ENCODE measurements around the gene TMEM183A. TPM values are rescaled to one million over a fixed set of nuclear protein-coding genes. Genes with fewer than 3 reads are reported as not detected.
"Not testable (repeated sequence)": the region's sequence is repeated elsewhere in the genome, so short reads cannot be mapped to it uniquely, and the experiment has no call there.

Gene TMEM183A
- total and polyA plus RNA-seq, 12 donors = 23.4 to 67.2 (median 52.8) TPM

DNA sequence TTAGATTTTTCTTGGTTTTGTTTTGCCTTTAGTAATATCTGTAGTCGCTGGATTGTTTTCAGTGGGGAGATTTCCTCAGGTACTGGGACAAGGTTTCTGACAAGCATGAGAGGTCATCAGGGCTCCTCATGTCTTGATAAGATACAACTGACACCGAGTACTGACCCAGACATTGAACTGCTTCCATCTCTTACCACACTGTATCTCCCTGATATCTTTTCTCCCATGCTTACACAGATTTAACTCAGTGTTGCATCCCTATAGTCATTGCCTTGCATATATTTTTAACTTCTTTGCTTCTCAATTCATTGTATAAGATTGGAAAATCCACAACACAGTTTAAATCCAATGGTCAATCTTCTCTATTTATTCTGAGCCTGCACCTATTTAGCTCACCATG is 27.7 kb upstream of the TMEM183A start:
- no peak for TF ChIP-seq POLR2A (IDR thresholded peaks at IDR 0.05)
- TF ChIP-seq, protein P1, sequence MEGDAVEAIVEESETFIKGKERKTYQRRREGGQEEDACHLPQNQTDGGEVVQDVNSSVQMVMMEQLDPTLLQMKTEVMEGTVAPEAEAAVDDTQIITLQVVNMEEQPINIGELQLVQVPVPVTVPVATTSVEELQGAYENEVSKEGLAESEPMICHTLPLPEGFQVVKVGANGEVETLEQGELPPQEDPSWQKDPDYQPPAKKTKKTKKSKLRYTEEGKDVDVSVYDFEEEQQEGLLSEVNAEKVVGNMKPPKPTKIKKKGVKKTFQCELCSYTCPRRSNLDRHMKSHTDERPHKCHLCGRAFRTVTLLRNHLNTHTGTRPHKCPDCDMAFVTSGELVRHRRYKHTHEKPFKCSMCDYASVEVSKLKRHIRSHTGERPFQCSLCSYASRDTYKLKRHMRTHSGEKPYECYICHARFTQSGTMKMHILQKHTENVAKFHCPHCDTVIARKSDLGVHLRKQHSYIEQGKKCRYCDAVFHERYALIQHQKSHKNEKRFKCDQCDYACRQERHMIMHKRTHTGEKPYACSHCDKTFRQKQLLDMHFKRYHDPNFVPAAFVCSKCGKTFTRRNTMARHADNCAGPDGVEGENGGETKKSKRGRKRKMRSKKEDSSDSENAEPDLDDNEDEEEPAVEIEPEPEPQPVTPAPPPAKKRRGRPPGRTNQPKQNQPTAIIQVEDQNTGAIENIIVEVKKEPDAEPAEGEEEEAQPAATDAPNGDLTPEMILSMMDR (IDR thresholded peaks at IDR 0.05) = no peak

DNA sequence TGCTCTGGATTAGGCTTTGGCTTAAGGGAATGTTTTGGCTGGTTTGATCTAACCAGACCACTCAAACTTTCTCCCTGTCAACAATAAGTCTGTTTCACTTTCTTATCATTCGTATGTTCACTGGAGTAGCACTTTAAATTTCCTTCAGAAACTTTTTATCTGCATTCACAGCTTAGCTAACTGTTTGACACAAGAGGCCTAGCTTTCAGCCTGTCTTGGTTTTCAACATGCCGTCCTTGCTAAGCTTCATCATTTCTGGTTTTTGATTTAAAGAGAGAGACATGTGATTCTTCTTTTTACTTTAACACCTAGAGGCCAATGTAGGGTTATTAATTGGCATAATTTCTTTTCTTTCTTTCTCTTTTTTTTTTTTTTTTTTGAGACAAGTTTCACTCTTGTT is 25.2 kb upstream of the TMEM183A start:
- 76 to 91% (median 81%) methylated on average over 2 of the region's 2 CpGs for WGBS, 4 donors
- Histone ChIP-seq H3K27me3 (peaks cover 4% of the 10 kb centered on the region), H3K27ac (no peak overlapping the region), H3K9me3 (replicated peaks in 1 of 3) (no peaks in the 10 kb centered on the region), H3K4me1 (replicated peaks in 1 of 2) (no peaks in the 10 kb centered on the region), H3K36me3 (replicated peaks in 1 of 2) (no peaks in the 10 kb centered on the region), H3K4me3 (no peak overlapping the region)
- intact Hi-C loops (cut with DNase I) = no loop called here
- DNase-seq = no peak
- no peak for TF ChIP-seq POLR2A (IDR thresholded peaks at IDR 0.05)
- TF ChIP-seq, protein P1 (IDR thresholded peaks at IDR 0.05) = no peak

More for the DNA sequence above, 27.7 kb upstream of the TMEM183A start:
- Histone ChIP-seq H3K27me3 (peaks cover 11% of the 10 kb centered on the region), H3K4me3 (no peak overlapping the region), H3K27ac (no peak overlapping the region), H3K36me3 (replicated peaks in 1 of 2) (no peaks in the 10 kb centered on the region), H3K4me1 (replicated peaks in 1 of 2) (no peaks in the 10 kb centered on the region), H3K9me3 (replicated peaks in 1 of 3) (no peaks in the 10 kb centered on the region)
- intact Hi-C loops (cut with DNase I) = no loop called here
- 65 to 81% (median 73%) methylated on average over 2 of the region's 2 CpGs for WGBS, 4 donors
- no peak for DNase-seq

DNA sequence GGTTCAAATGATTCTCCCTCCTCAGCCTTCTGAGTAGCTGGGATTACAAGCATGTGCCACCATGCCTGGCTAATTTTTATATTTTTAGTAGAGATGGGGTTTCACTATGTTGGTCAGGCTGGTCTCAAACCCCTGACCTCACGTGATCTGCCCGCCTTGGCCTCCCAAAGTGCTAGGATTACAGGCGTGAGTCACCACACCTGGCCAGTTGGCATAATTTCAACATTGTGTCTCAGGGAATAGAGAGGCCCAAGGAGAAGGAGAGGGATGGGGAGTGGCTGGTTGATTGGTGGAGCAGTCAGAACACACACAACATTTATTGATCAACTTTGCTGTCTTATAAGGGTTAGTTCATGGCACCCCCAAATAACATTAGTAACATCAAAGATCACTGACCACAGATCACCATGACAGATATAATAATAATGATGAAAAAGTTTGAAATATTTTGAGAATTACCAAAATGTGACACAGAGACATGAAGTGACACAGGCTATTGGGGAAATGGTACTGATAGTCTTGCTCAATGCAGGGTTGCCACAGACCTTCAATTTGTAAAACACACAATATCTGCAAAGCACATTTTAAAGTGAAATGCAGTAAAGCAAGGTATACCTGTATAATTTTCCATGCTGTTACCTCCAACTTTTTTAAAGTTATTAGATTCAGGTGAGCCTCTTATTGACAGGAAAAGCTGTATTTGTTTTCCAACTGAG is 24.3 kb upstream of the TMEM183A start:
- TF ChIP-seq POLR2A (IDR thresholded peaks at IDR 0.05) = no peak
- TF ChIP-seq, protein P1 (IDR thresholded peaks at IDR 0.05) = no peak
- Histone ChIP-seq H3K9me3 (replicated peaks in 1 of 3) (no peaks in the 10 kb centered on the region), H3K27me3 (peaks cover 6% of the 10 kb centered on the region), H3K27ac (no peak overlapping the region), H3K36me3 (replicated peaks in 1 of 2) (no peaks in the 10 kb centered on the region), H3K4me1 (replicated peaks in 1 of 2) (no peaks in the 10 kb centered on the region), H3K4me3 (no peak overlapping the region)
- 74 to 82% (median 80%) methylated on average over 3 of the region's 3 CpGs for WGBS, 4 donors
- no peak for DNase-seq
- intact Hi-C loops (cut with DNase I) = no loop called here

DNA sequence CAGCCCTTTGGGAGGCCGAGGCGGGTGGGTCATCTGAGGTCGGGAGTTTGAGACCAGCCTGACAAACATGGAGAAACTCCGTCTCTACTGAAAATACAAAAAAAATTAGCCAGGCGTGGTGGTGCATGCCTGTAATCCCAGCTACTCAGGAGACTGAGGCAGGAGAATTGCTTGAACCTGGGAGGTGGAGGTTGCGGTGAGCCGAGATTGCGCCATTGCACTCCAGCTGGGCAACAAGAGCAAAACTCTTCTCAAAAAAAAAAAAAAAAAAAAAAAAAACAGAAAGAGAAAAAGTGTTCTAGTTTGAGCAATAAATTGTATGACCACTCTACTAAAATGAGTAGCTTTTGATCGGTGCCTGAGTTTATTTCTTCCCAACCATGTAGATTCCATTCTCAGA is 21.1 kb upstream of the TMEM183A start:
- H3K27ac ChIP-seq; H3K4me1 ChIP-seq (replicated peaks in 1 of 2); DNase-seq; H3K9me3 ChIP-seq (replicated peaks in 1 of 3); H3K27me3 ChIP-seq; H3K36me3 ChIP-seq (replicated peaks in 1 of 2); H3K4me3 ChIP-seq; intact Hi-C loops (cut with DNase I): not testable (repeated sequence)
- WGBS, 4 donors = 67 to 84% (median 72%) methylated on average over 9 of the region's 9 CpGs

DNA sequence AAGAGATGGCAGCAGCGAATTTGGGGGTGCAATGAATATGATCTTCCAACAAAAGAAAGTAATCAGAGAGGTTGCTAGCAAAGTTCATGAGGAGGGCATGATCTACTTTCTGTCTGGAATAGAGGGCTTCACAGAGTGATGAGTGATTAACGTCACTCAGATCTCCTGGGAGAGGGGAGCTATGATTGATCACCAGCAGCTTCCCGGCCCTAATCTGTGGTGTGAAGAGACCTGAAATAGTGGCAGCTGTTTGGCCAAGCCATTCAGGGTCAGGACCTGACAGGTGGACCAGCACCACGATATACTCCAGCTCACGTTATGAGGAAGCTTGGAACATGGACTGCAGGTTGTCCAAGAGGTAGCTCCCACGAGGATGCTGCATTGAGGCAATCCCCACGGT is 19.9 kb upstream of the TMEM183A start:
- intact Hi-C loops (cut with DNase I) = no loop called here
- Histone ChIP-seq H3K27ac (no peak overlapping the region), H3K4me3 (no peak overlapping the region), H3K9me3 (replicated peaks in 1 of 3) (no peaks in the 10 kb centered on the region), H3K4me1 (replicated peaks in 1 of 2) (no peaks in the 10 kb centered on the region), H3K36me3 (replicated peaks in 1 of 2) (no peaks in the 10 kb centered on the region), H3K27me3 (peaks cover 9% of the 10 kb centered on the region)
- 65 to 81% (median 78%) methylated on average over 5 to 7 of the region's 7 CpGs for WGBS, 4 donors
- no peak for DNase-seq
- TF ChIP-seq, protein P1 (IDR thresholded peaks at IDR 0.05) = no peak
- no peak for TF ChIP-seq POLR2A (IDR thresholded peaks at IDR 0.05)
